ENCODE data around the gene CC2D1A.

The CC2D1A gene

GRCh38 chr19:13860679-13861391 is 45.2 kb upstream of the CC2D1A start:
- no peak for TF ChIP-seq TEAD4 (IDR thresholded peaks at IDR 0.05)
- TF ChIP-seq TAF1 (IDR thresholded peaks at IDR 0.05; ENCODE audit: low read depth): no peak
- TF ChIP-seq, protein P1, sequence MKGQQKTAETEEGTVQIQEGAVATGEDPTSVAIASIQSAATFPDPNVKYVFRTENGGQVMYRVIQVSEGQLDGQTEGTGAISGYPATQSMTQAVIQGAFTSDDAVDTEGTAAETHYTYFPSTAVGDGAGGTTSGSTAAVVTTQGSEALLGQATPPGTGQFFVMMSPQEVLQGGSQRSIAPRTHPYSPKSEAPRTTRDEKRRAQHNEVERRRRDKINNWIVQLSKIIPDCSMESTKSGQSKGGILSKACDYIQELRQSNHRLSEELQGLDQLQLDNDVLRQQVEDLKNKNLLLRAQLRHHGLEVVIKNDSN (IDR thresholded peaks at IDR 0.05): no peak
- TF ChIP-seq FOXM1 (IDR thresholded peaks at IDR 0.05; ENCODE audit: borderline replicate concordance, low read depth): no peak
- TF ChIP-seq MAX (IDR thresholded peaks at IDR 0.05): no peak
- TF ChIP-seq EGR1 (IDR thresholded peaks at IDR 0.05): no peak

GRCh38 chr19:13861392-13861713 is 44.6 kb upstream of the CC2D1A start:
- TF ChIP-seq YY1 (IDR thresholded peaks at IDR 0.05; ENCODE audit: low read depth) (no peak), MAX (IDR thresholded peaks at IDR 0.05) (no peak), NFIC (IDR thresholded peaks at IDR 0.05) (no peak), CEBPB (IDR thresholded peaks at IDR 0.05) (no peak), EGR1 (IDR thresholded peaks at IDR 0.05) (no peak), ZBTB7A (IDR thresholded peaks at IDR 0.05; ENCODE audit: low read depth) (no peak)

DNA sequence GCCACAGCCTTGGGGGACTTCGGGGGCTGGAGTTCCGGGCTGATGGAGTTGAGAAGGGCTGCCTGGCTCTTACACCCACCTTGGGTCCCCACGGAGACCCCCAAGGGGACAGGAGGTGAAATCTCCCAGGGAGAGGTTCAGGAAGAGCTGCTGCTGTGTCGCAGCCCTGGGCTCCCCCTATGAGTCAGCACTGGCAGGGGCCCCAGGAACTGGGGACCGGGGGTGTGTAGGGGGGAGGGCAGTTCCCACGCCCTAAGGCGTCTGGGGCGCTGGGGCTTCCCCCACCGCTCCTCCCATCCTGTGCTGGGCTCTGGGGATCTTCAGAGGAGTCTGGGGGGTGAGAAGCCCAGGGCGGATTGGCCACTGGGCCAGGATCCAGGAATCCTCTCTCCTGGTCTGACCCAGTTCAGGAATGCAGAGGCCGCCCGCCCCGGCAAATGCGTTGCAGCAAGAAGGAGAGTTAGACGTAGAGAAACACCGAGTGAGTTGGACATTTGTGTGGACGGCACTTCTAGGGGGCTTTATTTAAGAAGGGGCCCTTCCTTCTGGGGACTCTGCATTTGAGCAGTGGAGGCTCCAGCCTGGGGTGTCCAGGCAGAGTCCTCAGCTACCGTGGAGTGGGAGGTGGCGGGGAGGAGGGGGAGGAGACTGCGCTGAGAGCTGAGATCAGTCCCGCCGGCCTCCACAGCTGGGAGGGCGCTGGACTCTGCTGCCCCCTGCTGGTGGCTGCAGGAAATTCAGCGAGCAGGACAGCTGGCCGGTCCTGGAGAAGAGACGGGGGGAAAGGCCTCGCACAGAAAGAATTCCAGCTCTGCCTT is 44.1 kb upstream of the CC2D1A start:
- TF ChIP-seq TCF12 (IDR thresholded peaks at IDR 0.05; ENCODE audit: low read depth) (peak; percentile 20), MAX (IDR thresholded peaks at IDR 0.05) (no peak; the same call in 1 of the 2 replicates), YY1 (IDR thresholded peaks at IDR 0.05; ENCODE audit: low read depth) (no peak), CREB1 (IDR thresholded peaks at IDR 0.05; ENCODE audit: low read depth) (no peak), ZBTB7A (IDR thresholded peaks at IDR 0.05; ENCODE audit: low read depth) (peak; percentile 85; the same call in 1 of the 2 replicates), EGR1 (IDR thresholded peaks at IDR 0.05) (peak; percentile 8; the same call in 1 of the 2 replicates), FOXM1 (IDR thresholded peaks at IDR 0.05; ENCODE audit: borderline replicate concordance, low read depth) (0 out of 2 replicates have a peak, but pooled peaks have one; percentile 18), TEAD4 (IDR thresholded peaks at IDR 0.05) (peak; percentile 58; the same call in 1 of the 2 replicates), CEBPB (IDR thresholded peaks at IDR 0.05) (peak; percentile 37; the same call in 1 of the 2 replicates), TAF1 (IDR thresholded peaks at IDR 0.05; ENCODE audit: low read depth) (0 out of 2 replicates have a peak, but pooled peaks have one; percentile 39), NFIC (IDR thresholded peaks at IDR 0.05) (peak; percentile 71), RAD21 (IDR thresholded peaks at IDR 0.05; ENCODE audit: low read depth) (peak; percentile 96), EP300 (IDR thresholded peaks at IDR 0.05; ENCODE audit: borderline replicate concordance) (peak; percentile 3; the same call in 1 of the 2 replicates)
- TF ChIP-seq, protein P2, sequence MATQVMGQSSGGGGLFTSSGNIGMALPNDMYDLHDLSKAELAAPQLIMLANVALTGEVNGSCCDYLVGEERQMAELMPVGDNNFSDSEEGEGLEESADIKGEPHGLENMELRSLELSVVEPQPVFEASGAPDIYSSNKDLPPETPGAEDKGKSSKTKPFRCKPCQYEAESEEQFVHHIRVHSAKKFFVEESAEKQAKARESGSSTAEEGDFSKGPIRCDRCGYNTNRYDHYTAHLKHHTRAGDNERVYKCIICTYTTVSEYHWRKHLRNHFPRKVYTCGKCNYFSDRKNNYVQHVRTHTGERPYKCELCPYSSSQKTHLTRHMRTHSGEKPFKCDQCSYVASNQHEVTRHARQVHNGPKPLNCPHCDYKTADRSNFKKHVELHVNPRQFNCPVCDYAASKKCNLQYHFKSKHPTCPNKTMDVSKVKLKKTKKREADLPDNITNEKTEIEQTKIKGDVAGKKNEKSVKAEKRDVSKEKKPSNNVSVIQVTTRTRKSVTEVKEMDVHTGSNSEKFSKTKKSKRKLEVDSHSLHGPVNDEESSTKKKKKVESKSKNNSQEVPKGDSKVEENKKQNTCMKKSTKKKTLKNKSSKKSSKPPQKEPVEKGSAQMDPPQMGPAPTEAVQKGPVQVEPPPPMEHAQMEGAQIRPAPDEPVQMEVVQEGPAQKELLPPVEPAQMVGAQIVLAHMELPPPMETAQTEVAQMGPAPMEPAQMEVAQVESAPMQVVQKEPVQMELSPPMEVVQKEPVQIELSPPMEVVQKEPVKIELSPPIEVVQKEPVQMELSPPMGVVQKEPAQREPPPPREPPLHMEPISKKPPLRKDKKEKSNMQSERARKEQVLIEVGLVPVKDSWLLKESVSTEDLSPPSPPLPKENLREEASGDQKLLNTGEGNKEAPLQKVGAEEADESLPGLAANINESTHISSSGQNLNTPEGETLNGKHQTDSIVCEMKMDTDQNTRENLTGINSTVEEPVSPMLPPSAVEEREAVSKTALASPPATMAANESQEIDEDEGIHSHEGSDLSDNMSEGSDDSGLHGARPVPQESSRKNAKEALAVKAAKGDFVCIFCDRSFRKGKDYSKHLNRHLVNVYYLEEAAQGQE (IDR thresholded peaks at IDR 0.05; ENCODE audit: low read depth): no peak
- TF ChIP-seq, protein P1 (IDR thresholded peaks at IDR 0.05): no peak

DNA sequence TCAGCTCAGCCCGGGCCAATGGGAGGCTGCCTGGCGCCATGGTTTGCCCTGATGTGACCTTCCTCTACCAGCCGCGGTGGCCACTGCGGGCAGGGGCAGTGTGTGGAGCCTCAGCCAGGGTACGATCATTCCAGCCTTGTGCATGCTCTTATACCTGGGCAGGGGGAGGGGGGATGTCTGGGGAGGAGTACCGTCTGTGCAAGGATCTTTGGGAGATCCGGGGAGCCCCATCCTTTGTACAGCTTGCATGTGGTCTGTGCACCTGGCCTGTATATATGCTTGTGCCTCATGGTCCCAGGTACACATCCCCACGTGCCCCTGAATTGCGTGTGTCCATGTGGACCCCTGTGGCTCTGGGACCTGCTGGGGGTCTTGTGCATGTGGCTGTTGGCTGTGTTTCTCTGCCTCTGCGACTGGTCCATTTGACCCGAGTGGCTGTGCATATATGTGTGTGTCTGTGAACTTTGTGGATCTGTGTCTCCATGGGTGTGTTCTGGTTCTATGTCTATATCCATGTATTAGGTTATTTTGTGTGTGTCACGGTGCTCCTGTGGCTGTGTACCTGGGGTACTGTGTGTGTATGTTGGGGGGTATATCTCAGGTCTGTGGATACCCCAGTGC is 41.8 kb upstream of the CC2D1A start:
- TF ChIP-seq CREB1 (IDR thresholded peaks at IDR 0.05; ENCODE audit: low read depth) (no peak), CEBPB (IDR thresholded peaks at IDR 0.05) (no peak), EP300 (IDR thresholded peaks at IDR 0.05; ENCODE audit: borderline replicate concordance) (no peak), RAD21 (IDR thresholded peaks at IDR 0.05; ENCODE audit: low read depth) (no peak), FOXM1 (IDR thresholded peaks at IDR 0.05; ENCODE audit: borderline replicate concordance, low read depth) (no peak), YY1 (IDR thresholded peaks at IDR 0.05; ENCODE audit: low read depth) (no peak), TCF12 (IDR thresholded peaks at IDR 0.05; ENCODE audit: low read depth) (no peak), EGR1 (IDR thresholded peaks at IDR 0.05) (no peak), MAX (IDR thresholded peaks at IDR 0.05) (no peak; the same call in 1 of the 2 replicates)
- TF ChIP-seq, protein P2 (IDR thresholded peaks at IDR 0.05; ENCODE audit: low read depth): no peak
- TF ChIP-seq, protein P1 (IDR thresholded peaks at IDR 0.05): no peak

Data from Ishikawa (cell line).